ENCODE data around the gene SERGEF.

GRCh38 chr11:17764446-17765218, 248.2 kb downstream of the SERGEF start:
- TF ChIP-seq EZH2phosphoT487 (IDR thresholded peaks at IDR 0.05; ENCODE audit: borderline replicate concordance, low read length) (no peak), CTCF (IDR thresholded peaks at IDR 0.05; ENCODE audit: low read depth, low read length, poor library complexity, severe bottlenecking) (no peak)
